Psoas muscle (tissue), 8 donors: ENCODE results near the gene DAP. TPM values are rescaled to one million over a fixed set of nuclear protein-coding genes. Genes with fewer than 3 reads are reported as not detected.

Experiments used
- ATAC-seq, 4 donors: fragments of 200-7000 bp; cut with Tn5 transposase; one replicate each; pipeline ENCODE4 v1.9.1; 2020; ENCODE audit warnings: moderate library complexity in 3 of 4, mild to moderate bottlenecking in 2 of 4
- DNase-seq, 2 donors: peaks; one replicate each; pipeline ENCODE4 v3.0.0-alpha.2; 2020
- H3K27ac ChIP-seq: fragments of 200-600 bp; one replicate; pipeline ENCODE4 v1.8.0; 2022
- H3K27me3 ChIP-seq, 3 donors: fragments of 200-600 bp in 1 of 3; one replicate each; pipeline versions ENCODE4 v1.6.1 to v1.8.0; 2013 to 2022; ENCODE audit warnings: low read length in 2 of 3, mild to moderate bottlenecking in 2 of 3, moderate library complexity in 1 of 3; ENCODE audit not compliant: insufficient read depth in 3 of 3
- H3K36me3 ChIP-seq, 2 donors: fragments of 200-600 bp in 1 of 2; one replicate each; pipeline versions ENCODE4 v1.6.1 to v1.8.0; 2013 to 2022; ENCODE audit warnings: low read depth in 1 of 2, mild to moderate bottlenecking in 1 of 2, moderate library complexity in 1 of 2; ENCODE audit not compliant: insufficient read depth in 1 of 2
- H3K4me1 ChIP-seq: fragments of 200-600 bp; one replicate; pipeline ENCODE4 v1.8.0; 2022
- H3K4me3 ChIP-seq: fragments of 200-600 bp; one replicate; pipeline ENCODE4 v1.8.0; 2022; ENCODE audit warnings: mild to moderate bottlenecking
- H3K9me3 ChIP-seq: fragments of 200-600 bp; one replicate; pipeline ENCODE4 v1.8.0; 2022
- WGBS, 3 donors: extraction: QIAGEN DNeasy Blood & Tissue Kit; methylation state at CpG; one replicate each; pipeline versions ENCODE4 v1.1.6 to v1.1.7; 2013; 5-methylcytosine and 5-hydroxymethylcytosine counted together
- intact Hi-C, 2 donors: fragments of 100-400 bp; cut with DNase I; formaldehyde crosslinking; loops; one replicate each; pipeline versions ENCODE4 v1.11.0 to v1.14.2; 2022
- polyA plus RNA-seq, 3 donors: library from polyadenylated mRNA; stranded (reverse); fragments of 200-250 nt; gene quantifications; one replicate each; pipeline ENCODE4 v1.2.3, GENCODE V29; 2013
- total RNA-seq, 4 donors: library from RNA; stranded (reverse); fragmentation: NEBNext Ultra II Directional in 2 of 4; extraction: Animal tissue kit (Norgen Biotek cat#: 25700) in 2 of 4; gene quantifications; one replicate each; pipeline versions ENCODE4 v1.2.1 to v1.2.4, GENCODE V29; 2021 to 2023
- TF ChIP-seq, protein P1 (sequence below): fragments of 200-600 bp; IDR thresholded peaks from one replicate; pipeline ENCODE4 v1.8.0; 2022; ENCODE audit warnings: antibody characterized with exemption
- donor health status: healthy with polysubstance abuse.
- donor health status: DM: no; HTN: no; CAD: no; lungs with moderate emphysema.
- donor health status: Bipolar disorder and iron deficiency.
- donor health status: healthy.
- donor health status: DM: yes; HTN: yes; CAD: no.
- donor health status: DM: no; HTN: no; CAD: no.
- donor health status: DM: no; HTN: no; CAD: no.
- donor health status: DM: yes; HTN: yes; CAD: no.

DAP gene
- total and polyA plus RNA-seq, 7 donors = 3.6 to 8.1 (median 5.1) TPM

DNA sequence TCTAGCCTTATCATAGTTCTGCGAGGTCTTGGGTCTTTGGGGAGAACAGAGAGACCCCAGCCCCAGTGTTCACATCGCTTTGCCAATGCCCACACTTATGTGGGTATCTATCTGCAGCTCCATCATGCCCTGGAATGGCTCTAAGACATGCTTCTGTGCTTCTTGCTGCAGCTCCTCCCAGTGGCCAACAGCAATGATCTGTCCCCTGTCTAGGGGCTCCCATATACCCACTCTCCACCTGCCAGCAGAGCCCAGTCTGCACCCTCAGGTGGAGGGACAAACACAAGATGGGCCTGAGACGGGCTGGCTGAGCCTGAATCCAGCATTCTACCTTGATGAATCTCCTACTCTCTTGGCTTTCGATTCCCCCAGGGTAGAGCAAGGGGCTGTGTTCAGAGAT, 14.6 kb upstream of the DAP start:
- no peak for DNase-seq
- intact Hi-C loops = no loop called here
- Histone ChIP-seq H3K4me1 (no peaks in the 10 kb centered on the region), H3K36me3 (no peaks in the 10 kb centered on the region), H3K27me3 (no peaks in the 10 kb centered on the region), H3K4me3 (no peak overlapping the region), H3K9me3 (no peaks in the 10 kb centered on the region), H3K27ac (no peak overlapping the region)
- TF ChIP-seq, protein P1, sequence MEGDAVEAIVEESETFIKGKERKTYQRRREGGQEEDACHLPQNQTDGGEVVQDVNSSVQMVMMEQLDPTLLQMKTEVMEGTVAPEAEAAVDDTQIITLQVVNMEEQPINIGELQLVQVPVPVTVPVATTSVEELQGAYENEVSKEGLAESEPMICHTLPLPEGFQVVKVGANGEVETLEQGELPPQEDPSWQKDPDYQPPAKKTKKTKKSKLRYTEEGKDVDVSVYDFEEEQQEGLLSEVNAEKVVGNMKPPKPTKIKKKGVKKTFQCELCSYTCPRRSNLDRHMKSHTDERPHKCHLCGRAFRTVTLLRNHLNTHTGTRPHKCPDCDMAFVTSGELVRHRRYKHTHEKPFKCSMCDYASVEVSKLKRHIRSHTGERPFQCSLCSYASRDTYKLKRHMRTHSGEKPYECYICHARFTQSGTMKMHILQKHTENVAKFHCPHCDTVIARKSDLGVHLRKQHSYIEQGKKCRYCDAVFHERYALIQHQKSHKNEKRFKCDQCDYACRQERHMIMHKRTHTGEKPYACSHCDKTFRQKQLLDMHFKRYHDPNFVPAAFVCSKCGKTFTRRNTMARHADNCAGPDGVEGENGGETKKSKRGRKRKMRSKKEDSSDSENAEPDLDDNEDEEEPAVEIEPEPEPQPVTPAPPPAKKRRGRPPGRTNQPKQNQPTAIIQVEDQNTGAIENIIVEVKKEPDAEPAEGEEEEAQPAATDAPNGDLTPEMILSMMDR = no peak
- WGBS, 3 donors = 62 to 76% (median 73%) methylated on average over 4 of the region's 4 CpGs
- ATAC-seq = no peak

DNA sequence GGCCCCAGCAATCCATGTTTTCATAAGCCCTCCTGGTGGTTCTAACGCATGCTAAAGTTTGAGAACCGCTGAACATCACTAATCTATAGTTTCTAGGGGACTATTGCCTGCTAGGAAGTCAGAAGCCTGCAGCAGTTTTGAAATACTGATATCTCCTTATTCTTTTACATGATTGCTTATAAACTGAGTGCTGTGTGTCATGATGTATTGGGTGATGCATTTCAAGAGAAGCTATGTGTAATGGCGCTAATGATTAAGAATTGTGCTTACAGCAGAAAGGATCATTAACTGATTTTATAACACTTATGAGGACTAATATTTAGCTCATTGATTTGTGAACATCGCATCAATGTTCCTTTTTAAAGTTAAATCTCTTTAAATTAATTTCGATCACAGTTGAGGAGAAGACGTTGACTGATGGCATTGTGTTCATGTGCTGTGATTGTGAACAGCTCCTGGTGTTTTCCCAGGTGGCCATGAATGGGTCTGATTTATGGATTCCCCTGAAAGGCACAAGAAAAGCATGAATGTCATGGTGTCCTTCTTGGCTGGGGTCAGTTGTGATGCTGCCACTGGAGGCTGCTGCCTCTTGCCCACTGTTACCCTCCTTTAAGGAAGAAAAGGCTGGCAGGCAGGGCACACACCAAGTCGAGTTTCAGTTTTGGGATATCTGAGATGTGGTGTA, 12.0 kb upstream of the DAP start:
- 73 to 76% (median 75%) methylated on average over 7 of the region's 7 CpGs for WGBS, 3 donors
- intact Hi-C loops = no loop called here
- H3K27me3 ChIP-seq = no peaks in the 10 kb centered on the region
- no peak for ATAC-seq
- no peaks in the 10 kb centered on the region for H3K9me3 ChIP-seq
- no peaks in the 10 kb centered on the region for H3K4me1 ChIP-seq
- no peak overlapping the region for H3K4me3 ChIP-seq
- TF ChIP-seq, protein P1 = no peak
- no peaks in the 10 kb centered on the region for H3K36me3 ChIP-seq
- DNase-seq = no peak
- no peak overlapping the region for H3K27ac ChIP-seq

DNA sequence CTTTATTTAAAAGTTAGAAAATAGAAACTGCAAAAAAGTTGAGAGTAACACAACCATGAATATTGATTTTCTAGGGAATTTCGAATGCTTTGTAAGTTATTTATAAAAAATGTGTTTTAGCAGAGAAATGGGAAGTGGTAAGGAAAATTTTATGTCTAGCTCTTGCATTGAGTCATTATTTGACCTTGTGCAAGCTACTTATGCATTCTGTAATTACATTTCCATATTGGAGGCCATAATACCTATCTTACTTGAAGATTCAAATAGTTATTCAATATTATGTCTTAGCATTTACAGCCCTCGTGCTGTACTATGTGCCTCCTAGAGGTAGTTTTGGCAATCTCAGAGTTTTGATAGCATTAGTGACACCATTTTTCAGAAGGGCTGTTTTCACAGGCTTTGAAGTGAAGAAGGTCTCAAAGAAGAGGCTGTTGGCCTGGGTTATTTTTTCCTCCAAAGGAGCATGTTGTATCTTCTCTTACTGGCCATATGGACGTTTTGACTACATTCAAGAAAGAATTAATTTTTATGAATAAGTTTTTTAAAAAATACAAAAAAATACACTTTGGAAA, 7.4 kb upstream of the DAP start:
- DNase-seq (no peak), ATAC-seq (no peak)
- H3K4me3 ChIP-seq = no peak overlapping the region
- TF ChIP-seq, protein P1 = no peak
- intact Hi-C loops = loop anchor here in 1 of 2 donors (10.0 kb wide), 1 partner anchor 314 kb away; no protein-coding TSS in a partner anchor
- H3K9me3 ChIP-seq = no peaks in the 10 kb centered on the region
- H3K27ac ChIP-seq = no peak overlapping the region
- H3K4me1 ChIP-seq = no peaks in the 10 kb centered on the region
- WGBS, 3 donors = 54 to 67% (median 56%) methylated on average over 3 of the region's 3 CpGs
- no peaks in the 10 kb centered on the region for H3K27me3 ChIP-seq
- H3K36me3 ChIP-seq = no peaks in the 10 kb centered on the region

DNA sequence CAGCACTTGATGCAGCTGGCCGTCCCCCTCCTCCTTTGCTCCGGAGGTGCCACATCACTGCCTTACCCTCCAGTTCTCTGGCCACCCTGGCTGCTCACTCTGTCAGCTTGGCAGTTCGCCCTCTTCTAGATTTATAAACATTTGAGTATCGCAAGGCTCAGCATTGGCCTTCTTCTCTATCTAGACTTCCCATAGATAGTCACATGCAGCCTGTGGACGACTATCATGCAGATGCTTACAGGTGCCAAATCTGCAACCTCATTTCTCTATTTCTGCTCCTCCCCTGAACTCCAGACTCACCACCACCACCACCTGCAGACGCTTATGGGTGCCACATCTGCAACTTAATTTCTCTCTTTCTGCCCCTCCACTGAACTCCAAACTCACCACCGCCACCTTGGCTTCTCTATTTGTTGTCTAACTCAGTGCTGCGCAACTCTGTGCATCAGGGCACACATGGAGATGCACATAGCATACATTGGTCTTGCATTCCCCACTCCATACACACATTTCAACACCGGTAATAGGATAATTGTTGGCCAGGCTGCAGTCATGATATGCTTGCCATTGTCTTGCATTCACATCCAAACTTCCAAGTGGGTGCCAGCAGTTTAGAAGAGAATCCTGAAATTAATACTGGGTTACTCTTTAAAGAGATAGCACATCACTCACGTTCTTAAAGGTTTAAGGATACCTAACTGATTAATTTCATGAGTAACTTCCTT, 1.9 kb upstream of the DAP start:
- TF ChIP-seq, protein P1 = no peak
- ATAC-seq (no peak), DNase-seq (no peak)
- H3K27me3 ChIP-seq = peaks cover 0 to 5% (median 0%) of the 10 kb centered on the region in 3 donors
- H3K4me1 ChIP-seq = peaks cover 9% of the 10 kb centered on the region
- H3K27ac ChIP-seq = no peak overlapping the region
- intact Hi-C loops = loop anchor here in 1 of 2 donors (10.0 kb wide), 1 partner anchor 308 kb away; no protein-coding TSS in a partner anchor
- no peaks in the 10 kb centered on the region for H3K9me3 ChIP-seq
- no peaks in the 10 kb centered on the region for H3K36me3 ChIP-seq
- WGBS, 3 donors = 78 to 84% (median 79%) methylated on average over 10 of the region's 10 CpGs
- no peak overlapping the region for H3K4me3 ChIP-seq
